Gastroesophageal sphincter (tissue), 3 donors: ENCODE data around the gene ODF2.

Source experiments
- CTCF ChIP-seq, 4 experiments: fragments of 200-600 bp in 2 of 4; fragments of 450-650 bp in 2 of 4; sonication (generic) in 1 of 4; IDR thresholded peaks; one replicate each; pipeline ENCODE4 v1.5.1; 2017 to 2019; ENCODE audit warnings: antibody characterized with exemption in 4 of 4, mild to moderate bottlenecking in 2 of 4, moderate library complexity in 2 of 4
- POLR2A ChIP-seq, 2 donors: fragments of 450-650 bp; IDR thresholded peaks; one replicate each; pipeline ENCODE4 v1.6.1; 2017; ENCODE audit warnings: antibody characterized with exemption in 2 of 2, mild to moderate bottlenecking in 2 of 2, moderate library complexity in 1 of 2

- no peak for TF ChIP-seq CTCF (IDR thresholded peaks at IDR 0.05)
- no peak for TF ChIP-seq POLR2A (IDR thresholded peaks at IDR 0.05)
These were observed 44.3 kb upstream of the ODF2 start for GRCh38 chr9:128411364-128412119.
